IgD-negative memory B cell (primary cell): ENCODE results near the gene GREM2. TPM values are rescaled to one million over a fixed set of nuclear protein-coding genes. Genes with fewer than 3 reads are reported as not detected.

Source experiments
- H3K27ac Mint-ChIP-seq, 3 donors: one replicate each; pipeline ENCODE4 v1.8.0; 2020 to 2022; ENCODE audit warnings: mild to moderate bottlenecking in 3 of 3, mixed read lengths in 3 of 3, moderate library complexity in 1 of 3
- H3K27me3 Mint-ChIP-seq: one replicate; pipeline ENCODE4 v1.8.0; 2021; ENCODE audit warnings: mixed read lengths
- H3K36me3 Mint-ChIP-seq: one replicate; pipeline ENCODE4 v1.8.0; 2020; ENCODE audit warnings: mild to moderate bottlenecking, mixed read lengths
- H3K4me1 Mint-ChIP-seq, 3 donors: one replicate each; pipeline ENCODE4 v1.8.0; 2020 to 2022; ENCODE audit warnings: mixed read lengths in 3 of 3, mild to moderate bottlenecking in 1 of 3
- H3K4me3 Mint-ChIP-seq, 4 donors: one replicate each; pipeline ENCODE4 v1.8.0; 2020 to 2022; ENCODE audit warnings: mild to moderate bottlenecking in 4 of 4, mixed read lengths in 4 of 4, moderate library complexity in 3 of 4
- H3K9me3 Mint-ChIP-seq, 3 donors: one replicate each; pipeline ENCODE4 v1.8.0; 2020 to 2021; ENCODE audit warnings: mixed read lengths in 3 of 3, mild to moderate bottlenecking in 1 of 3
- polyA plus RNA-seq: library from polyadenylated mRNA; unstranded; fragments of 300-500 nt; fragmentation: Illumina TruSeq; gene quantifications from one replicate; pipeline ENCODE4 v1.2.3, GENCODE V29; 2021

GREM2 gene
- polyA plus RNA-seq, 1 donor from 2014 or later: not detected

GRCh38 chr1:240555524-240555923, 56.4 kb downstream of the GREM2 start:
- no peaks in the 10 kb centered on the region for H3K36me3 Mint-ChIP-seq
- no peak overlapping the region for H3K27ac Mint-ChIP-seq
- H3K4me3 Mint-ChIP-seq: no peak overlapping the region
- no peaks in the 10 kb centered on the region for H3K4me1 Mint-ChIP-seq
- H3K27me3 Mint-ChIP-seq: no peaks in the 10 kb centered on the region
- peaks cover 0 to 6% (median 4%) of the 10 kb centered on the region in 3 donors for H3K9me3 Mint-ChIP-seq

DNA sequence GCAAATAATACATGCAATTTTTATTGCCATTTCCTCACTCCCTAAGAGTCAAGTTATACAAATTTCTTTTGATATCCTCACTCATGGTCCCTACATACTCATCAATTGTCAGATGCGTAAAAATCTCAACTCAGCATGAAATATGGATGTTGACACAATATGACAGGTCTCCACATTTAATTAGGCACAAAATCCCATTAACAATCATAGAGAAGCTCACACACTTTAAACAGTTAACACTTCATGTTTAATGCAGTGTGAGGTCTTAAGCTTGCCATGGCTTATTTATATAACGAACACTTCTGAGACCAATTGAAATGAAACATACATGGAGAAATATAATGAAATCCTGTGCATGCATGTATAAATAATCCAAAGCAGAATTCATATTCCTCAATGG, 58.6 kb downstream of the GREM2 start:
- Mint-ChIP-seq H3K27me3 (no peaks in the 10 kb centered on the region), H3K36me3 (no peaks in the 10 kb centered on the region), H3K4me1 (peaks cover 0 to 1% (median 0%) of the 10 kb centered on the region in 3 donors), H3K27ac (no peak overlapping the region), H3K4me3 (no peak overlapping the region), H3K9me3 (peaks cover 3 to 9% (median 8%) of the 10 kb centered on the region in 3 donors)

DNA sequence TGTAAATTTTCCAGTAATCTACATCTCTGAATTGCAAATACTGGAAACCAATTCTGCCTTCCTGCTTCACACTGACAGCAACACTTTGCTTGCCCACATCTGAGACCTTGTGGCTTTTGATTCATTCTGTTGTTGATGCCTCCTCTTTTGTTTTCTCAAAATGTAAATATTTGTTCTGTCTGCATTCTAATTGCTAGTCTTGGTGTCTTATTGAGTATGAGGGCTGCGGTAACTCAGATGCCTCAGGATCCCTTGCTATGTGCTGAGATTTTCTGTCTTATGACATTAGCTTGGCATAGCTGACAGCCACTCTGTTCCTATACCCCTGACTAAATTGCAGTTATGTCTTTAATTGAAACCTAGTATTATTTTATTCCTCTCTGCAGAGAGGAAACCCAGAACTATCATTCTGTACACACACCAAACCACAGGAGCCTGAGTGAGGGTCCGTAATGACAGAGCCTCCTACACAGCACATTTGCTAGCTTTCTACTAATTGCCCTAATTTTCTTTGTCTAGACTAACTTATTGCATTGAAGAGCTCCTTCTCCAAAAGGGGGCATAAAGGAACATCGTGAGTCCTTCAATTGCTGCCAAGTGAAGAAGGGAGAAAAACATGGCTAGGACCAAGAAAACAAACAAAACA, 72.1 kb downstream of the GREM2 start:
- H3K4me1 Mint-ChIP-seq: peaks cover 0 to 1% (median 0%) of the 10 kb centered on the region in 3 donors
- H3K9me3 Mint-ChIP-seq: peaks cover 0 to 10% (median 2%) of the 10 kb centered on the region in 3 donors
- H3K27me3 Mint-ChIP-seq: no peaks in the 10 kb centered on the region
- H3K27ac Mint-ChIP-seq: no peak overlapping the region
- H3K4me3 Mint-ChIP-seq: no peak overlapping the region
- no peaks in the 10 kb centered on the region for H3K36me3 Mint-ChIP-seq

DNA sequence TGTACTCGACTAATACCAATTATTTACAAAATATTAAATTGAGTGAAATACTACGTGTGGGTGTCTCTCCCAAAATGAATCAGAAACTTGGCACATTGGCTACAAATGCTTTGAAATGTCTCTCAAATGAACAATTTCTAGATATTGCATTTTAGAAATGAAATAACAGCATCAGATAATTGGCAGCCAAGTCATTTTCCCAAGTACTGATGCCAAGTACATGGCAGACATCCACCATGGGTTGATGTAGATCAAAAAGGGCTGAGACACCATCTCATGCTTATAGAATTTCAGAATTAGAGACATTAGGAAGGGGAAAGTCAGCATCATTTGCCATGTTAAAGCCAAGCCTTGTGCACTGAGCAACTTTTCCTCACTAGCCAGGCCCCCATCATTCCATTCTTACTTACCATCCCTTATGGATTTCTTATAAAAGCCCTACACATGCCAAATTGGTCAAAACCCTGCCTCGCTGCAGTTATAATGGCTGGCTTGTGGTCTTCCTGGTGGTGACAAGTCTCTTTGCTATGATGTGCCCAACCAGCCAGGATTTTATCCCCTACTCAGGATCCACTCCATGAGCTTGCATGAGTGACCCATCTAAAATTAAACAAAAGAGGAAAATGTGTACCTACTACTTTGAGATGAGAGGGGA, 73.1 kb downstream of the GREM2 start:
- Mint-ChIP-seq H3K4me1 (no peaks in the 10 kb centered on the region), H3K27ac (no peak overlapping the region), H3K27me3 (no peaks in the 10 kb centered on the region), H3K4me3 (no peak overlapping the region), H3K36me3 (no peaks in the 10 kb centered on the region), H3K9me3 (peaks cover 0 to 9% (median 2%) of the 10 kb centered on the region in 3 donors)

- Mint-ChIP-seq H3K36me3 (no peaks in the 10 kb centered on the region), H3K27me3 (no peaks in the 10 kb centered on the region), H3K9me3 (peaks cover 0 to 8% (median 2%) of the 10 kb centered on the region in 3 donors), H3K4me3 (no peak overlapping the region), H3K4me1 (no peaks in the 10 kb centered on the region), H3K27ac (no peak overlapping the region)
Observed at GRCh38 chr1:240533154-240533780, 78.7 kb downstream of the GREM2 start.

- Mint-ChIP-seq H3K27me3 (no peaks in the 10 kb centered on the region), H3K36me3 (no peaks in the 10 kb centered on the region), H3K27ac (no peak overlapping the region), H3K4me1 (no peaks in the 10 kb centered on the region), H3K4me3 (no peak overlapping the region), H3K9me3 (peaks cover 0 to 4% (median 0%) of the 10 kb centered on the region in 3 donors)
Observed at GRCh38 chr1:240528591-240528990, 83.4 kb downstream of the GREM2 start.

DNA sequence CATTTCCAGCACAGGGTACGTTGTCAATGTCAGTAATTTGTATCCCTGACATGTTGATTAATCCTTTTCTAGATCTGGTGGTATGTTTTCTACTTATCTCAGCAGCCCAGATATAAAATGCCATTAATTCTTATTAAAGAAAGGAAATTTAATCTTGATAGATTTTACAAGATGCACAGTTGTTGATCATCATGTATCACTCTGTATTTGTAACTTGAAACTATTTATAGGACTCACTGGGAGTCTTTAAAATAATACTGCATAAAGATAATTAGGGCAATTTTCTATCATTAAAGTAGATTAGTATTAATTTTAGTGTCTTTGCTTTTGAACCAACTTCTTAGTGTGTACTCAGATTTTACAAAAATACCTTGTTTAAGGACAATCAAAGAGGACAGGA, 84.9 kb downstream of the GREM2 start:
- Mint-ChIP-seq H3K4me1 (no peaks in the 10 kb centered on the region), H3K4me3 (no peak overlapping the region), H3K27ac (no peak overlapping the region), H3K36me3 (no peaks in the 10 kb centered on the region), H3K27me3 (no peaks in the 10 kb centered on the region), H3K9me3 (peaks cover 0 to 4% (median 0%) of the 10 kb centered on the region in 3 donors)

GRCh38 chr1:240526312-240526711, 85.6 kb downstream of the GREM2 start:
- Mint-ChIP-seq H3K27me3 (no peaks in the 10 kb centered on the region), H3K4me1 (no peaks in the 10 kb centered on the region), H3K4me3 (no peak overlapping the region), H3K36me3 (no peaks in the 10 kb centered on the region), H3K27ac (no peak overlapping the region), H3K9me3 (peaks cover 0 to 4% (median 0%) of the 10 kb centered on the region in 3 donors)

DNA sequence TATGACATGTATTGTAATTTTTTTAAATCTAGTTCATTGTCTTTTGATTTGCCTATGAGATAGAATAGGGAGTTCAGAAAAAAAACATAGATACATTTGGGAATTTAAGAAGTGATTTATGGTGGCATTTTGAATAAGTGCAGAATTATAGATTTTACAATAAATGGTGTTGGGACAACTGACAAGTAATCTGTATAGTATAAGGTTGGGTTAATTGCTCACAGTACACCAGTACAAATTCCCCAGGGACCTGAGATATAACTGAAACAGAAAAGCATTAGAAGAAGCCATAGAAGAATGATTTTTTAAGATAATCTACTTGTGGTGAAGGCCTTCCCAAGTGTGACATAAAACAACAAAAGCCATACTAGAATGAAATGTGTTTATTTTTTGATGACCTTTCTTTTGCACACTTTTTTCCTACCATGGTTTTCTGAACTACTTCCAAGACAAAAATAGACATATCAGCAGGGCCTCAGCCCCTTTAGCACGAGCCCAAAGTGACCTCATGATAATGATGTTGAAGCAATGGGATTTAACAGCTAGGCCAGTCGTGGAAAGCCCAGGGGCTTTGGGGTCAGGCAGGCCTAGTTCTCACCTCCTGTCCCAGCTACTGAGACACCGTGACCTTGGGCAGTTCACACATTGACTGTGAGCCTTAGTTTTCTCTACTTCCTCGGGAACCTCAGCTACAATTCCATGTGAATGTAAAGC, 87.4 kb downstream of the GREM2 start:
- no peak overlapping the region for H3K4me3 Mint-ChIP-seq
- H3K27me3 Mint-ChIP-seq: no peaks in the 10 kb centered on the region
- H3K27ac Mint-ChIP-seq: no peak overlapping the region
- no peaks in the 10 kb centered on the region for H3K4me1 Mint-ChIP-seq
- no peaks in the 10 kb centered on the region for H3K36me3 Mint-ChIP-seq
- H3K9me3 Mint-ChIP-seq: peaks cover 0 to 2% (median 0%) of the 10 kb centered on the region in 3 donors

GRCh38 chr1:240522122-240522822, 89.7 kb downstream of the GREM2 start:
- Mint-ChIP-seq H3K27ac (no peak overlapping the region), H3K4me3 (no peak overlapping the region), H3K9me3 (peaks cover 0 to 5% (median 0%) of the 10 kb centered on the region in 3 donors), H3K36me3 (no peaks in the 10 kb centered on the region), H3K4me1 (no peaks in the 10 kb centered on the region), H3K27me3 (no peaks in the 10 kb centered on the region)

DNA sequence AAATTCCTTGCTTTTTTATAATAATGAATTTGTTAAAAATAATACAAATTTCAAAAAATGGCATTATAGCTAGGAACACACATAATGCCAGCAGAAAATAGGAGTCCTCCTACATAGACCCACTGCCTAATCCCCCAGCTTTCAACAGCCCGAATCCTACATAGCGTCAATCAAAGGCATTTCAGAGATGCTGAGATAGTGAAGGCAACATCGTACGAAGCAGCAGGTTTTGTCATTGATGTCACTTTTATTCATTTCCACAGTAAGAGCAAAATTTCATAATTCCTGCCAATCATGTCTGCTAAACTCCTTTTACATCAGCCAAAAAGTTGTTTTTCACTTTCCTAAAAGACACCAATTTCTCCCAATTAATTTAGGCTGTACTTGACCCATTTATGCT, 94.1 kb downstream of the GREM2 start:
- no peaks in the 10 kb centered on the region for H3K36me3 Mint-ChIP-seq
- H3K9me3 Mint-ChIP-seq: peaks cover 1 to 6% (median 3%) of the 10 kb centered on the region in 3 donors
- no peaks in the 10 kb centered on the region for H3K4me1 Mint-ChIP-seq
- no peak overlapping the region for H3K27ac Mint-ChIP-seq
- H3K27me3 Mint-ChIP-seq: no peaks in the 10 kb centered on the region
- no peak overlapping the region for H3K4me3 Mint-ChIP-seq

- no peaks in the 10 kb centered on the region for H3K27me3 Mint-ChIP-seq
- no peaks in the 10 kb centered on the region for H3K36me3 Mint-ChIP-seq
Observed at GRCh38 chr1:240516069-240516468, 95.9 kb downstream of the GREM2 start.

DNA sequence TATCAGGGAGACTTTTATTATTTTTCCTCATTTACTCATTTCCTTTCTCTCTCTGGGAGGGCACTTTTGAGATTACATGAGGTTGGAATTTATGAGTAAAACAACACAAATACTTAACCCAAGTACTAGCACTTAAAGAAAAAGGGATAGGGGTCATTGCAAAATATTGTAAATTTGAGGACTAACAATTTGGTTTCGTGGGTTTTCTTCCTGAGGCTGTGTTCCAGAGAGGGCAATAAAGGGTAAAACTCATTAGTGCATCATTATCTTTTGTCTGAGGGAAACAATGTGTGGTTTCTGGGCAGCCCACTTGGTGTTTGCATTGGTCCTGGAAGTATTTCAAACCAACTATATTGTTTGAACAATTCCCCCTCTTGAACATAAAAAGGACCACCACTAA, 96.5 kb downstream of the GREM2 start:
- H3K27me3 Mint-ChIP-seq: no peaks in the 10 kb centered on the region
- no peaks in the 10 kb centered on the region for H3K36me3 Mint-ChIP-seq

More at GRCh38 chr1:240516069-240516468, 95.9 kb downstream of the GREM2 start:
- H3K4me3 Mint-ChIP-seq: no peak overlapping the region
- no peaks in the 10 kb centered on the region for H3K4me1 Mint-ChIP-seq
- H3K9me3 Mint-ChIP-seq: peaks cover 1 to 7% (median 3%) of the 10 kb centered on the region in 3 donors
- no peak overlapping the region for H3K27ac Mint-ChIP-seq

GRCh38 chr1:240511789-240512188, 100.2 kb downstream of the GREM2 start:
- no peaks in the 10 kb centered on the region for H3K27me3 Mint-ChIP-seq
- H3K36me3 Mint-ChIP-seq: no peaks in the 10 kb centered on the region
- no peak overlapping the region for H3K4me3 Mint-ChIP-seq
- no peak overlapping the region for H3K27ac Mint-ChIP-seq
- H3K4me1 Mint-ChIP-seq: no peaks in the 10 kb centered on the region
- peaks cover 0 to 7% (median 3%) of the 10 kb centered on the region in 3 donors for H3K9me3 Mint-ChIP-seq

More for the DNA sequence above, 96.5 kb downstream of the GREM2 start:
- Mint-ChIP-seq H3K9me3 (peaks cover 1 to 7% (median 3%) of the 10 kb centered on the region in 3 donors), H3K4me1 (no peaks in the 10 kb centered on the region), H3K4me3 (no peak overlapping the region), H3K27ac (no peak overlapping the region)
